Measurements from ENCODE around the gene ADIPOR2.
"Not testable (repeated sequence)": the region's sequence is repeated elsewhere in the genome, so short reads cannot be mapped to it uniquely, and the experiment has no call there.

ADIPOR2 gene

GRCh38 chr12:1666215-1666614, 24.7 kb upstream of the ADIPOR2 start:
- no peak for DNase-seq

- no peak for DNase-seq
These were observed 24.1 kb upstream of the ADIPOR2 start for GRCh38 chr12:1666685-1667162.

GRCh38 chr12:1668833-1669543, 21.9 kb upstream of the ADIPOR2 start:
- DNase-seq, result no peak

DNA sequence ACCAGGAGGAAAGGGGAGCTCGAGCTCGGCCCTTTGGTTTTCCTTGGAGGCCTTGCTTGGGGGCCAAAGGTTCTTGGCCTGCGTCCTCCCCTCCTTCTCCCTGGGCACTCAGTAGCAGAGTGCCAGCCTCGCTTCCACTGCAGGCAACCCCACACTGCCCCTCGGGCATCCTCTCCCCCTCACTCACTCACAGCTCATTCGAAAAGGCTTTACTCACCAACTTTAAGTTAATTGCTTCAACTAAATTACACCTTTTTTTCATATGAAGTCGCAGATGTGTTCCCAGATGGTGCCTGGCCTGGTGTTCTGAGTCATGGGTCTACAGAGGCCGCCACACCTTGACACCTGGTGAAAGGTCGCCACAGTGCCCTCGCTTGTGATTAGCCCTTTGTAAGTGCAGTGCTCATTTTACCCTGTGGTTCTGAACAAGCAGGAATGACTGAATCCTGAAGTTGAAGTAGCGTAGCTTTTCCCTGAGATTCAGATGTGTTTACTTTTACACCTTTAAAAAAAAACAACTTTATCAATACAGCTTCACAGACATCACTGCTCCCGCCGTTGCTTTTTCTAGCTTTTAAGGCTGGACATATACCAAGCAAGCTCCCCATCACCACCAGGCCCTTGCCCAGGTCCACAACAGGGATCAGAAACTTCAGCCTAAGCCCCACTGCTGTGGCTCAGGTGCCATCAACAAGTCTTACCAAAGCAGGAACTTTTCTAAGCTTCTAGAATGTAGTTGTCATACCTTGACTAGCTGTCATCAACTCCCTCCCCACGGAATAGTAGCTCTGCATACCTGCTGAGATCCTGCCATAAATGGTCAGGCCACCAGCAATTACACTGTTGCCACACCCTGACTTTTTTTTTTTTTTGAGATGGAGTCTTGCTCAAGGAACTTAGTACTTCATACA, 20.3 kb upstream of the ADIPOR2 start:
- DNase-seq, result no peak

DNA sequence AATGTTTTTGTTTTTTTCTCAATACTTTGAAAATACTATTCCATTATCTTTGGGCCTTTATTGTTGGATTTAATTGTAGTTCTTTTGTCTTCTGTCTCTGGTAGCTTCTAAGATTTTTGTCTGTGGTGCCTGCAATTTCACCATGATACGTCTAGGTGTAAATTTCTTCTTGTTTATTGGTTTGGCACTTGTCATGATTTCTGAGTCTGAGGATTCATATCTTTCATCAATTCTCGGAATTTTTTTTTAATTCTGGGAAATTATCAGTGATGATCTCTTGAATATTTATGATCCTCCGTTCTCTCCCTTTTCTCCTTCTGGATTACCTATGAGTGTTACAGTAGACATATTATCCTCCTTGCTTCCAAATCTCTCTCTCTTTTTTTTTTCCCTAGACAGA, 14.8 kb upstream of the ADIPOR2 start:
- no peak for DNase-seq

DNA sequence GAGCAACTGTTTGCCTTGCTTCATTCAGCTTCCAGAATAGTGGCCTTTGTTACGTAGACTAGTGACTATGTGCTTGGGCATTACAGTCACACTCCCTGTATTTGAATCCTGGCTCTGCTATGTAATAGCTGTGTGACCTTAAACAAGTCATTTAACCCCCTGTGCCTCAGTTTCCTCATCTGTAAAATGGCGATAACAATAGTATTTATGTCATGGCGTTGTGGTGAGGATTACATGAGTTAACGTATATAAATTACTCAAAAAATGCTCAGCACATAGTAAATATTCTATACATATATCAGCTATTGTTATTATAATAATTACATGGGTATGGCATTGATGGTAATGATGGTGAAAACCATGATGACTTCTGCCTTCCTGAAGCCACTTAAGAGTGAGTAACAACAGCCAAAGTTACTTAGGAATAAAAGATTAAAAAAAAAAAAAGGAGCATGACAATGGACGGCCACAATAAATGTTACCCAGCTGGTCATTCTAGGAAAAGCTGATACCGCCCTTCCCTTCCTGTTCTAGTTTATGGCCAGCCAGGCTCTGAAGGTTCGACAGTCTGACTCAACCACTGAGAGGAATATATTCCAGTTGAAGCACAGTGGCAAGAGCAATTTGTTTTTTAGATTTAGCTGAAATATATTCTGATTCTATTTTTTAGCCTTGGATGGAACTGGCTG, 9.9 kb upstream of the ADIPOR2 start:
- DNase-seq, result no peak

DNA sequence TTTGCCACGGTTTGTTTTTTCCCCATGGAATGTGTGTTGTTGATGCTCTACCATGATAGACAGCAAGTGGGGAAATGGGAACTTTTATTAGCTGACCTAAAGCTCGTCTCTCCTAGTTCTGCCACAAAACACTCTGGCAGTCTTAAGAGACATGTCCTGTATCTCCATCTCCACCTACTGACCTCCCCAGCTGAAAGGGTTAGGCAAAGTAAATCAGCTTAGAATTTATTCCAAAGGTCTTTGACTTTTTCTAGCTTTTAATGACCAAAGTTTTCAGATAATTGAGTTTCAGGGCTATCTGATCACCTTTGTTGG, 9.4 kb upstream of the ADIPOR2 start:
- DNase-seq, result no peak

DNA sequence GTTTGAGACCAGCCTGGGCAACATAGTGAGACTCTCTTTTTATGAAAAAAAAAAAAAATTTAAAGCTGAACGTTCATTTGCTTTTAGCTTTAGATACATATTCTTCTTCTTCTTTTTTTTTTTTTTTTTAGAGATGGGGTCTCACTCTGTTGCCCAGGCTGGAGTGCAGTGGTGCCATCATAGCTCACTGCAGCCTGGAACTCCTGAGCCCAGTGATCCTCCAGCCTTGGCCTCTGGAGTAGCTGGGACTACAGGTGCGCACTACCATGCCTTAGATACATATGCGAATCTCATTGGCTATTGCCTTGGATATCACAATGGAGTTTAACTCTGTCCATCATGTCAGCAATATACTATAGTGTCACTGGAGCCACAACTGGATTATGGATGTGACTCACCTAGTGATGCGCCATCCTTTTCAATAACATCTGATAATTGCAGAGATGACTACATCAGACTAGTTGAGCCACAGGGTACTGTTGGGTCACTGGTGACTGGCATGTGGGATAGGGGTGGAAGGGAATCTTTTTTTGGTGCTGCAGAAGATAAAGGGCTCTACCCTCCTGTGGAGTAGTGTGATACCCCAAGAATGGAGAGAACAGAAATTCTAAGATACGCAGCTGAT, 2.7 kb upstream of the ADIPOR2 start:
- no peak for DNase-seq

- peak; percentile 65 for DNase-seq
These were observed 495 bp downstream of the ADIPOR2 start for GRCh38 chr12:1691123-1692007.

DNA sequence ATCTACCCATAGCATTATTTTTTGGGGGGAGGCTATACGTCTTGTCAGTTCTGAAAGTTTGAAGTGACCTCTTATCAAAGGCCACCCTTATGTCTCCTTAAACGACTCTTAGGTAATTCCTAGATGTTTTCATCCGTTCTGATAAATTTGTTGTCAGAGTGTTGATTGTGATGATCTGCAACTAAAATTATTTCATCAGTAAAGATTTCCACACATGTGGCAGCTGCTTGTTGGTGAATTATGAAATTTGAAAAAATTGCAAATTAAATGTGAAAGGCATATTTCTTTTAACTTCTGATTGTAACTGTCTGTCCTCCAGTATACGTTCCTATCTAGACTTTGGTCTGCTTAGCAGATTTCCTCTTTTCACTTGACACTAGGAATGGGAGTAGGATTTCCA, 1.4 kb downstream of the ADIPOR2 start:
- no peak for DNase-seq

GRCh38 chr12:1692895-1693610, 2.2 kb downstream of the ADIPOR2 start:
- no peak for DNase-seq

DNA sequence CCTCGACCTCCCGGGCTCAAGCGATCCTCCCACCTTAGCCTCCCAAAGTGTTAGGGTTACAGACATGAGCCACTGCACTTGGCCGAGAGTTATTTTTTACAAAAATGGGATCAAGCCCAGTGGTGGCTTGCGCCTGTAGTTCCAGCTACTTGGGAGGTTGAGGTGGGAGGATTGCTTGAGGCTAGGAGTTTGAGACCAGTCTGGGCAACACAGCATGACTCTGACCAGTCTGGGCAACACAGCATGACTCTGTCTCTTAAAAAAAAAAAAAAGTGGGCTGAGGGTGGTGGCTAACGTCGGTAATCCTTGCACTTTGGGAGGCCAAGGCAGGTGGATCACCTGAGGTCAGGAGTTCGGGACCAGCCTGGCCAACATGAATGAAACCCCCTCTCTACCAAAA, 4.2 kb downstream of the ADIPOR2 start:
- not testable (repeated sequence) for DNase-seq

- no peak for DNase-seq
These were observed 5.2 kb downstream of the ADIPOR2 start for GRCh38 chr12:1695886-1696670.

- no peak for DNase-seq
These were observed 5.9 kb downstream of the ADIPOR2 start for GRCh38 chr12:1696800-1697199.

DNA sequence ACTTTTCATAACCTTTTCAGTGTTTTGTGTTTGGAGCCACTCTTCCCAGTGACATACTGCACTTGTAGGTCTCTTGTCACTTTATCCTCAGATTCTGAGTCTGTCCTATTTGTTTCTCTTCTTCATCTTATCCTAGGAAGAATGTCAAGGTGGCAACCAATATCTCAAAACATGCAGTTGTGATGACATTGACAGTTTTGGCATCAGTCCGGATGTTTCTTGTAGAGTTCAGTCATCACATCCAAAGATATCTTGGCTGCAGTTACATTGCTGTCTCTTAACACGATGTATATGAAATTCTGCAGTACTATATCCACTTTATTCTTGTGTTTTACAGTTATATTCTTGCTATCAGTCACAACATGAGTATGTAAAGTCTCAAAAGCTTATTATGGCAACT, 6.4 kb downstream of the ADIPOR2 start:
- no peak for DNase-seq

DNA sequence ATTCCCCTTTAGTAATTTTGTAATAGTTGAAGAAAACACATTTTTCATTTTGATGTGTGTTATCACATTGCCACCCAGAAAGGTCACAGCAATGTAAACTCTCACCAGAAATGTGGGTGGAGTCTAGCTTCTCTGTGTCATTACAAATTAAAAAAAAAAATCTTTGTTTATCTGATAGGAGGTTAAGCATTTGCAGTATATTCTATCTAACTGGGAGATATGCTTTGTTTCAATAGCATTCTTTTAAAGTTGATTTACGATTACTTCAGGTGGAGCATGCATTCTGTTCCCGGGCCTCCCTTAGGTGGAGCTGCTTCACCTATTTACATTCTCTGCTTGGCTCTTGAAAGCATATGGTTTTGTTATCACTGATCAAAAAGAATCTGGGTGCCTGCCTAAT, 7.8 kb downstream of the ADIPOR2 start:
- peak; percentile 2 for DNase-seq

GRCh38 chr12:1702713-1703112, 11.8 kb downstream of the ADIPOR2 start:
- DNase-seq, result no peak

DNA sequence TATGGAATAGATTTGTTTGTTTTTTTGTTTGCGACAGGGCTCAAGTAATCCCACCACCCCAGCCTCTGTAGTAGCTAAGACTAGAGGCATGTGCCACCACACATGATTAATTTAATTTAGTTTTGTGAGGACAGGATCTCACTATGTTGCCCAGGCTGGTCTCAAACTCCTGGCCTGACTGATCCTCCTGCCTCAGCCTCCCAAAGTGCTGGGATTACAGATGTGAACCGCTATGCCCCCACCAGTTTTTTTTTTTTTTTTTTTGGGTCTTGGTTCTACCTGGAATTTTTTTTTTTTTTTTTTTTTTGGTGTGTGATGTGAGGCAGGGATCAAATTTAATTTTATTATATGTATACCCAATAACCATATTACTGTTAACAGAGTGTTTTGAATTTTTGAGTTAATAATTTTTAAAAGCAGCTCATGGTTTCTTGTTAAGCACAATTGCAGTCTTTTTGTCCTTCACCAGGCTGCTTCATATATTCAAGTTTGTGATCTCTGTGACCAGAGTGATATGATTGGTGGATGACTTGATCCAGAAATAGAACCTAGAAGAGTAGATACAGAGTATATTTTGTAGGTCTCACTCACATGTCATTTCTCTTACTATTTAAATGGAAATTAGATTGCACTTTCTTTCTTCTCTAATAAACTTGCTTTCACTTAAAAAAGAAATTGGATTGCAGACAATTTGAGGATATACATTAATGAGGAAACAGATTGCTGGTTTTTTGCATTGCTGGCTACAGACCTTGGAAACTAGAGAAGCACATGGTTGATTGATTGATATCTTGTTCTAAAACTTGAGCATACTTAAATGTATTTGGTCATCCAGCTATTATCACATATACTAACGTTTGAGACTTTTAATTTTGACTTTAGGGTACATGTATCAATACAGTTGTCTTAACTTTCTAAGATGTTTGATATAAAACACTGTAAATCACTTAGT, 13.2 kb downstream of the ADIPOR2 start:
- no peak for DNase-seq
